AG09309 (cell line): ENCODE results near the gene ADAMTS2.
A peak's percentile ranks its signal among the peaks of the same experiment; 100 is the strongest.
"Not testable (repeated sequence)": the region's sequence is repeated elsewhere in the genome, so short reads cannot be mapped to it uniquely, and the experiment has no call there.

Source experiments
- DNase-seq: peaks from one replicate; pipeline ENCODE4 v3.0.0-alpha.2; 2010; ENCODE audit warnings: low read depth
- H3K4me3 ChIP-seq: 2 replicates; pipeline ENCODE4 v1.5.1; 2011; ENCODE audit warnings: mild to moderate bottlenecking, low read depth, low read length, moderate library complexity; ENCODE audit not compliant: control insufficient read depth
- CTCF ChIP-seq: IDR thresholded peaks from 2 replicates; pipeline ENCODE4 v1.5.1; 2011; ENCODE audit warnings: mild to moderate bottlenecking, low read depth, low read length, inconsistent platforms; ENCODE audit not compliant: insufficient read depth, control insufficient read depth; ENCODE audit errors: missing control alignments

ADAMTS2 gene

GRCh38 chr5:179326122-179326927 lies 18.9 kb downstream of the ADAMTS2 start:
- no peak overlapping the region for H3K4me3 ChIP-seq
- DNase-seq = peak; percentile 93
- no peak for TF ChIP-seq CTCF

- H3K4me3 ChIP-seq = no peak overlapping the region
- no peak for DNase-seq
- TF ChIP-seq CTCF = no peak
Measured at GRCh38 chr5:179325296-179326031, 19.8 kb downstream of the ADAMTS2 start.

GRCh38 chr5:179324760-179325295 lies 20.4 kb downstream of the ADAMTS2 start:
- no peak overlapping the region for H3K4me3 ChIP-seq
- DNase-seq = no peak
- TF ChIP-seq CTCF = no peak

GRCh38 chr5:179324316-179324715 lies 20.9 kb downstream of the ADAMTS2 start:
- H3K4me3 ChIP-seq, DNase-seq: not testable (repeated sequence)

GRCh38 chr5:179323026-179323870 lies 22.0 kb downstream of the ADAMTS2 start:
- DNase-seq = no peak
- TF ChIP-seq CTCF = no peak
- H3K4me3 ChIP-seq = no peak overlapping the region

- no peak for DNase-seq
- H3K4me3 ChIP-seq = no peak overlapping the region
- TF ChIP-seq CTCF = no peak
Measured at GRCh38 chr5:179322071-179323025, 22.9 kb downstream of the ADAMTS2 start.
